WTC11 (cell line): Measurements from ENCODE around the gene AP2S1. TPM values are rescaled to one million over a fixed set of nuclear protein-coding genes. Genes with fewer than 3 reads are reported as not detected.

Experiments
- ATAC-seq: fragments of 200-7000 bp; cut with Tn5 transposase; 2 replicates; pipeline ENCODE4 v1.10.0; 2021; ENCODE audit warnings: mild to moderate bottlenecking, moderate library complexity
- CTCF ChIA-PET: fragments of 300-600 bp; sonication (Branson Sonifier 250); formaldehyde crosslinking; loops from one replicate; lab custom pipeline; 2021; ENCODE audit warnings: antibody characterized with exemption; lab: Charles Lee
- POLR2A ChIA-PET: fragments of 350-600 bp; sonication (Branson Sonifier 250); formaldehyde crosslinking; loops from one replicate; lab custom pipeline; 2021; ENCODE audit warnings: antibody characterized with exemption; lab: Charles Lee
- DNase-seq: peaks from one replicate; pipeline ENCODE4 v3.0.0; 2021; ENCODE audit warnings: low spot score
- H3K27ac Mint-ChIP-seq: 2 replicates; pipeline ENCODE4 v1.8.0; 2021; ENCODE audit warnings: mixed read lengths
- H3K27me3 Mint-ChIP-seq: 2 replicates; pipeline ENCODE4 v1.8.0; 2021; ENCODE audit warnings: low read depth, mild to moderate bottlenecking, moderate library complexity, mixed read lengths
- H3K36me3 Mint-ChIP-seq: 2 replicates; pipeline ENCODE4 v1.8.0; 2021; ENCODE audit warnings: mixed read lengths
- H3K4me1 Mint-ChIP-seq: 2 replicates; pipeline ENCODE4 v1.8.0; 2022; ENCODE audit warnings: mixed read lengths
- H3K4me3 Mint-ChIP-seq: 2 replicates; pipeline ENCODE4 v1.8.0; 2021; ENCODE audit warnings: mild to moderate bottlenecking, moderate library complexity, mixed read lengths
- H3K9me3 Mint-ChIP-seq: 2 replicates; pipeline ENCODE4 v1.8.0; 2021; ENCODE audit warnings: mixed read lengths
- CREM ChIP-seq: sonication (generic); formaldehyde crosslinking; IDR thresholded peaks from 2 replicates; pipeline ENCODE4 v1.8.1; 2022; ENCODE audit warnings: mild to moderate bottlenecking, missing genetic modification reagents, moderate library complexity
- ELF4 ChIP-seq: sonication (generic); formaldehyde crosslinking; IDR thresholded peaks from 2 replicates; pipeline ENCODE4 v1.8.1; 2022; ENCODE audit warnings: low read depth, mild to moderate bottlenecking, moderate library complexity, missing genetic modification reagents
- EMX1 ChIP-seq: fragments of 250-450 bp; sonication (Bioruptor Pico); IDR thresholded peaks from 2 replicates; pipeline ENCODE4 v1.8.0; 2021; ENCODE audit warnings: mild to moderate bottlenecking
- ESRRA ChIP-seq: sonication (generic); formaldehyde crosslinking; IDR thresholded peaks from 2 replicates; pipeline ENCODE4 v1.8.1; 2022; ENCODE audit warnings: mild to moderate bottlenecking, missing genetic modification reagents, borderline replicate concordance
- ETV6 ChIP-seq: sonication (generic); formaldehyde crosslinking; IDR thresholded peaks from 2 replicates; pipeline ENCODE4 v1.8.1; 2022; ENCODE audit warnings: mild to moderate bottlenecking, missing genetic modification reagents
- FOXJ3 ChIP-seq: sonication (generic); formaldehyde crosslinking; IDR thresholded peaks from 2 replicates; pipeline ENCODE4 v1.9.0; 2021; ENCODE audit warnings: missing genetic modification reagents, mild to moderate bottlenecking, borderline replicate concordance
- FOXP1 ChIP-seq: sonication (generic); formaldehyde crosslinking; IDR thresholded peaks from 2 replicates; pipeline ENCODE4 v1.8.0; 2022; ENCODE audit warnings: missing genetic modification reagents, mild to moderate bottlenecking, moderate library complexity, borderline replicate concordance
- GABPB1 ChIP-seq: sonication (generic); formaldehyde crosslinking; IDR thresholded peaks from 2 replicates; pipeline ENCODE4 v1.8.1; 2023; ENCODE audit warnings: mild to moderate bottlenecking, missing genetic modification reagents
- JAZF1 ChIP-seq: fragments of 250-450 bp; sonication (Bioruptor Pico); IDR thresholded peaks from 2 replicates; pipeline ENCODE4 v1.9.0; 2021; ENCODE audit warnings: moderate library complexity, mild to moderate bottlenecking, inconsistent platforms
- MXD4 ChIP-seq: fragments of 250-450 bp; sonication (Bioruptor Pico); IDR thresholded peaks from 2 replicates; pipeline ENCODE4 v1.8.0; 2021; ENCODE audit warnings: mild to moderate bottlenecking, moderate library complexity, borderline replicate concordance
- SMAD4 ChIP-seq: sonication (generic); formaldehyde crosslinking; IDR thresholded peaks from 2 replicates; pipeline ENCODE4 v1.8.0; 2022; ENCODE audit warnings: mild to moderate bottlenecking, missing genetic modification reagents
- TP53 ChIP-seq: sonication (generic); formaldehyde crosslinking; IDR thresholded peaks from 2 replicates; pipeline ENCODE4 v1.8.1; 2023; ENCODE audit warnings: mild to moderate bottlenecking, missing genetic modification reagents
- ZNF121 ChIP-seq: sonication (generic); formaldehyde crosslinking; IDR thresholded peaks from 2 replicates; pipeline ENCODE4 v1.8.0; 2023; ENCODE audit warnings: missing genetic modification reagents
- ZNF317 ChIP-seq: sonication (generic); formaldehyde crosslinking; IDR thresholded peaks from 2 replicates; pipeline ENCODE4 v1.8.1; 2023; ENCODE audit warnings: low read depth, mild to moderate bottlenecking, moderate library complexity, missing genetic modification reagents, borderline replicate concordance
- ZNF423 ChIP-seq: fragments of 250-450 bp; sonication (Bioruptor Pico); IDR thresholded peaks from 2 replicates; pipeline ENCODE4 v2.1.2; 2022; ENCODE audit warnings: mild to moderate bottlenecking, moderate library complexity
- ZNF671 ChIP-seq: fragments of 250-450 bp; sonication (Bioruptor Pico); IDR thresholded peaks from 2 replicates; pipeline ENCODE4 v1.8.0; 2021; ENCODE audit warnings: mild to moderate bottlenecking
- total RNA-seq: library from RNA; stranded (reverse); gene quantifications from 3 replicates; pipeline ENCODE4 v1.2.3, GENCODE V29; 2021
- TF ChIP-seq, protein P1 (sequence below): fragments of 250-450 bp; sonication (Bioruptor Pico); conservative IDR thresholded peaks from 2 replicates; pipeline ENCODE4 v1.9.0; 2021; ENCODE audit warnings: mild to moderate bottlenecking
- TF ChIP-seq, protein P2 (sequence below): sonication (generic); formaldehyde crosslinking; IDR thresholded peaks from 2 replicates; pipeline ENCODE4 v1.8.1; 2023; ENCODE audit warnings: mild to moderate bottlenecking, missing genetic modification reagents
- TF ChIP-seq, protein P3 (sequence below): fragments of 250-450 bp; sonication (Bioruptor Pico); IDR thresholded peaks from 2 replicates; pipeline ENCODE4 v1.9.0; 2021; ENCODE audit warnings: mild to moderate bottlenecking, borderline replicate concordance
- TF ChIP-seq, protein P4 (sequence below): sonication (generic); formaldehyde crosslinking; IDR thresholded peaks from 2 replicates; pipeline ENCODE4 v1.8.1; 2023; ENCODE audit warnings: mild to moderate bottlenecking, moderate library complexity, missing genetic modification reagents

Gene AP2S1
- total RNA-seq, 1 experiment from 2014 or later = 249 TPM

DNA sequence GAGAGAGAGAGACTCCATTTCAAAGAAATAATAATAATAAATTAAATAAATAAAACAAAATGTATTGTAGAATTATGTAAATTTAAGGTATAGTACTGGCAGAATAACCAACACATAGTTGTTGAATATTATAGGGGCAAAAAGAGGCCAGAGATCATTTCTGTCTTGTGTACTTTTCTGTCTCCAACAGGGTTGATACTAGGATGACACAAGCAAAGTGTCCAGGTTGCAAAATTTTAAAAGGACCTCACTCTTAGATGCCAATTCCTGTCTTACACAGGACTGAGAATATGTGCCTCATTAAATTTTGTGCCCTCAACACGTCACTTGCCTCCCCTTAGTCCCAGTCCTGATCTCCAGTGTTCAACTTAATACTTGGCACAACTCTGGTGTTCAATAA, 2.2 kb upstream of the AP2S1 start:
- CTCF ChIA-PET = interaction anchor here (0.6 to 4.3 kb wide), 2 partner anchors 13 to 138 kb away, joined by 4 to 27 read pairs; no protein-coding TSS in a partner anchor

DNA sequence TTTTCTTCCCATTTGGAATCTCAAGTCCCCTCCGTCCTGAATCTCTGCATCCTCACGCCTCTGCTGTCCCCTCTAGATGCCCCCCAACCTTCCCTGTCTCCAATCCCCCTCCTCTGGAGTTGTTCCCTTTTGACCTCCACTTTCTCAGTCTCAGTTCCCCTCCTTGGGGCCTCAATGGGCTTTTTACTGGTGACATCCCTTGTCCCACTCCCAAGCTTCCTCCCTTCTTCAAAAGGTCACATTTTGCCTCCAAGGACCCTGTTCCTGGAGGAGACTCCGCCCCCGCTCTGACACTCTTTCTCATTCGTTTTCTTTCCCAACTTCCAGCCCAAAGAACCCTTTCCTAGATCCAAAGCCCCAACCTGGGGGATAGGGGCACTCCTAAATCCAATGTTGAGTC, 1.0 kb downstream of the AP2S1 start:
- peaks cover 14% of the 10 kb centered on the region for H3K36me3 Mint-ChIP-seq
- no peak for DNase-seq
- H3K9me3 Mint-ChIP-seq = 0 out of 2 replicates have a peak, but pooled peaks cover 3% of the 10 kb centered on the region
- ChIA-PET CTCF (interaction anchor here (1.0 kb wide), 2 partner anchors 9 to 20 kb away, joined by 6 to 8 read pairs; no protein-coding TSS in a partner anchor), POLR2A (interaction anchor here (1.4 kb wide), 2 partner anchors 14 to 61 kb away, joined by 4 to 5 read pairs; partner anchors contain the start of gene SLC1A5)
- H3K4me3 Mint-ChIP-seq = peak overlapping the region; percentile 95
- TF ChIP-seq JAZF1 (CRISPR knock-in tag) = no peak
- TF ChIP-seq, all 79 proteins: peak for 0
- Mint-ChIP-seq H3K27me3 (peaks cover 6% of the 10 kb centered on the region), H3K4me1 (peaks cover 12% of the 10 kb centered on the region), H3K27ac (peak overlapping the region; percentile 99)
- ATAC-seq = no peak

More for the DNA sequence above, 2.2 kb upstream of the AP2S1 start:
- POLR2A ChIA-PET = no interaction called here
- H3K36me3 Mint-ChIP-seq = peaks cover 1% of the 10 kb centered on the region; the same call in 1 of the 2 replicates
- DNase-seq = no peak
- H3K27ac Mint-ChIP-seq = no peak overlapping the region
- H3K4me1 Mint-ChIP-seq = peaks cover 21% of the 10 kb centered on the region
- peaks cover 18% of the 10 kb centered on the region for H3K27me3 Mint-ChIP-seq
- 0 out of 2 replicates have a peak, but pooled peaks cover 3% of the 10 kb centered on the region for H3K9me3 Mint-ChIP-seq
- H3K4me3 Mint-ChIP-seq = no peak overlapping the region
- ATAC-seq = no peak
- TF ChIP-seq FOXJ3 (CRISPR knock-in tag) (no peak), EMX1 (CRISPR knock-in tag) (no peak), ESRRA (CRISPR knock-in tag) (no peak), CREM (CRISPR knock-in tag) (no peak), ZNF121 (CRISPR knock-in tag) (no peak), TP53 (CRISPR knock-in tag) (no peak), ZNF317 (CRISPR knock-in tag) (no peak), ZNF423 (CRISPR knock-in tag) (no peak), FOXP1 (no peak)
- TF ChIP-seq, protein P1, sequence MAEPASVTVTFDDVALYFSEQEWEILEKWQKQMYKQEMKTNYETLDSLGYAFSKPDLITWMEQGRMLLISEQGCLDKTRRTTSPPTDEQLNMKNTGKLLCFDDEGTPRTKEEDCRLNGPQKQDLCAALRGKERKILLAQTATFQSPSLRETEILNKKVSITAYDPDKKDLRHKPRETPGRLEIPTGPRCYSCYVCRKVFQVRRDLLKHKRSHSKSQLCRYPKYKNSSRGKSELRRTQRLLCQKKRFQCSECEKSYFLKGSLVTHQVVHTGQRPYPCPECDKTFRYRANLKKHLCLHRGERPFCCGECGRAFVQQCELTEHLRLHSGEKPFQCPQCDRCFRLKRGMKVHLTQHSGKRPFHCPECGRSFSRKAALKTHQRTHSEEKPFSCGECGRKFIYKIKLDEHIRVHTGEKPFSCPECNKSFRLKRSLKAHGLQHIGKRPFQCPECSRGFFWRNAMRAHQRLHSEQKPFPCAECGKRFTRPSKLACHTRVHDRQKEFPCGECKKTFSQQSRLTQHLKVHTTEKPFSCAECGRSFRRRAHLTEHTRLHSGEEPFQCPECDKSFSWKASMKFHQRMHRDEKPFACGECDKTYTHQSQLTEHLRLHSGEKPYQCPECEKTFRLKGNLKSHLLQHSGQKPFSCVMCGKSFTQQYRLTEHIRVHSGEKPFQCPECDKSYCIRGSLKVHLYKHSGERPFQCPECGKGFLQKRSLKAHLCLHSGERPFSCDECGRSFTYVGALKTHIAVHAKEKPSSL (CRISPR knock-in tag) = no peak
- TF ChIP-seq, protein P2, sequence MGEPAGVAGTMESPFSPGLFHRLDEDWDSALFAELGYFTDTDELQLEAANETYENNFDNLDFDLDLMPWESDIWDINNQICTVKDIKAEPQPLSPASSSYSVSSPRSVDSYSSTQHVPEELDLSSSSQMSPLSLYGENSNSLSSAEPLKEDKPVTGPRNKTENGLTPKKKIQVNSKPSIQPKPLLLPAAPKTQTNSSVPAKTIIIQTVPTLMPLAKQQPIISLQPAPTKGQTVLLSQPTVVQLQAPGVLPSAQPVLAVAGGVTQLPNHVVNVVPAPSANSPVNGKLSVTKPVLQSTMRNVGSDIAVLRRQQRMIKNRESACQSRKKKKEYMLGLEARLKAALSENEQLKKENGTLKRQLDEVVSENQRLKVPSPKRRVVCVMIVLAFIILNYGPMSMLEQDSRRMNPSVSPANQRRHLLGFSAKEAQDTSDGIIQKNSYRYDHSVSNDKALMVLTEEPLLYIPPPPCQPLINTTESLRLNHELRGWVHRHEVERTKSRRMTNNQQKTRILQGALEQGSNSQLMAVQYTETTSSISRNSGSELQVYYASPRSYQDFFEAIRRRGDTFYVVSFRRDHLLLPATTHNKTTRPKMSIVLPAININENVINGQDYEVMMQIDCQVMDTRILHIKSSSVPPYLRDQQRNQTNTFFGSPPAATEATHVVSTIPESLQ (CRISPR knock-in tag) = no peak
- TF ChIP-seq, all 79 proteins: peak for 0

DNA sequence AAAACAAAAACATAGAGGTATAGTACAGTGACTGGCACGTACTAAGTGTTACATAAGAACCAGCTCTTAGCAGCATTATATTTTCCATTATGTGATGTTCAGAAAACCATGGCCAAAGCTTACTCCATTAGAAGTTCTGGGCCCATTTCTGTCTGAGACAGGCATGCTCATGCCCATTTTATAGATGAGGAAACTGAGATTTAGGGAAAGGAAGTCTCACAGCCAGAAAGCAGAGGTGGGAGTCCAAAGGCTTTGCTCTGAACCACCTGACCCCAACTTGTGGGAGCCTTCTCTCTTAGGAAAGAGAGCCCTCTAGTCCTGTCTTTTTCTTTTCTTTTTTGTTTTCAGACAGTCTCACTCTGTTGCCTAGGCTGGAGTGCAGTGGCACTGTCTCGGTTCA, 2.3 kb downstream of the AP2S1 start:
- ATAC-seq (no peak), DNase-seq (no peak)
- Mint-ChIP-seq H3K4me3 (no peak overlapping the region), H3K27me3 (no peaks in the 10 kb centered on the region), H3K27ac (no peak overlapping the region), H3K9me3 (no peaks in the 10 kb centered on the region), H3K4me1 (peaks cover 12% of the 10 kb centered on the region), H3K36me3 (peaks cover 19% of the 10 kb centered on the region)
- ChIA-PET POLR2A (no interaction called here), CTCF (no interaction called here)
- TF ChIP-seq SMAD4 = no peak

DNA sequence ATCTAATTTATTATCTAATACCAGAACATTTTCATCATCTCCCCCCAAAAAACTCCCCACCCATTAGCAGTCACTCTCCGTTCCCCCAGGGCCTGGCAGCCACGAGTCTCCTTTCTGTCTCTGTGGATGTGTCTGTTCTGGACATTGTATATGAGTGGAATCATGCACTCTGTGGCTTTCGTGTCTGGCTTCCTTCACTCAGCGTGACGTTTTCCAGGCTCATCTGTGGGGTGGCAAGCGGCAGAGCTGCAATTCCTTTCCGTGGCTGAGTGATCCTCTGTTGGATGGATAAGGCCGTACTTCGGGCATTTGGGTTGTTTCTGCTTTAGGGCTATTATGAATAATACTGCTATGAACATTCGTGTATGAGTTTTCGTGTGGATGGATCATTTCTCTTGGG, 3.1 kb downstream of the AP2S1 start:
- Mint-ChIP-seq H3K4me1 (peaks cover 12% of the 10 kb centered on the region), H3K9me3 (no peaks in the 10 kb centered on the region), H3K4me3 (no peak overlapping the region), H3K27me3 (no peaks in the 10 kb centered on the region), H3K27ac (peak overlapping the region; percentile 71), H3K36me3 (peaks cover 28% of the 10 kb centered on the region)
- ATAC-seq = no peak
- DNase-seq = no peak
- ChIA-PET CTCF (no interaction called here), POLR2A (no interaction called here)
- TF ChIP-seq, protein P3, sequence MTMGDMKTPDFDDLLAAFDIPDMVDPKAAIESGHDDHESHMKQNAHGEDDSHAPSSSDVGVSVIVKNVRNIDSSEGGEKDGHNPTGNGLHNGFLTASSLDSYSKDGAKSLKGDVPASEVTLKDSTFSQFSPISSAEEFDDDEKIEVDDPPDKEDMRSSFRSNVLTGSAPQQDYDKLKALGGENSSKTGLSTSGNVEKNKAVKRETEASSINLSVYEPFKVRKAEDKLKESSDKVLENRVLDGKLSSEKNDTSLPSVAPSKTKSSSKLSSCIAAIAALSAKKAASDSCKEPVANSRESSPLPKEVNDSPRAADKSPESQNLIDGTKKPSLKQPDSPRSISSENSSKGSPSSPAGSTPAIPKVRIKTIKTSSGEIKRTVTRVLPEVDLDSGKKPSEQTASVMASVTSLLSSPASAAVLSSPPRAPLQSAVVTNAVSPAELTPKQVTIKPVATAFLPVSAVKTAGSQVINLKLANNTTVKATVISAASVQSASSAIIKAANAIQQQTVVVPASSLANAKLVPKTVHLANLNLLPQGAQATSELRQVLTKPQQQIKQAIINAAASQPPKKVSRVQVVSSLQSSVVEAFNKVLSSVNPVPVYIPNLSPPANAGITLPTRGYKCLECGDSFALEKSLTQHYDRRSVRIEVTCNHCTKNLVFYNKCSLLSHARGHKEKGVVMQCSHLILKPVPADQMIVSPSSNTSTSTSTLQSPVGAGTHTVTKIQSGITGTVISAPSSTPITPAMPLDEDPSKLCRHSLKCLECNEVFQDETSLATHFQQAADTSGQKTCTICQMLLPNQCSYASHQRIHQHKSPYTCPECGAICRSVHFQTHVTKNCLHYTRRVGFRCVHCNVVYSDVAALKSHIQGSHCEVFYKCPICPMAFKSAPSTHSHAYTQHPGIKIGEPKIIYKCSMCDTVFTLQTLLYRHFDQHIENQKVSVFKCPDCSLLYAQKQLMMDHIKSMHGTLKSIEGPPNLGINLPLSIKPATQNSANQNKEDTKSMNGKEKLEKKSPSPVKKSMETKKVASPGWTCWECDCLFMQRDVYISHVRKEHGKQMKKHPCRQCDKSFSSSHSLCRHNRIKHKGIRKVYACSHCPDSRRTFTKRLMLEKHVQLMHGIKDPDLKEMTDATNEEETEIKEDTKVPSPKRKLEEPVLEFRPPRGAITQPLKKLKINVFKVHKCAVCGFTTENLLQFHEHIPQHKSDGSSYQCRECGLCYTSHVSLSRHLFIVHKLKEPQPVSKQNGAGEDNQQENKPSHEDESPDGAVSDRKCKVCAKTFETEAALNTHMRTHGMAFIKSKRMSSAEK (CRISPR knock-in tag) = no peak
- TF ChIP-seq, protein P4, sequence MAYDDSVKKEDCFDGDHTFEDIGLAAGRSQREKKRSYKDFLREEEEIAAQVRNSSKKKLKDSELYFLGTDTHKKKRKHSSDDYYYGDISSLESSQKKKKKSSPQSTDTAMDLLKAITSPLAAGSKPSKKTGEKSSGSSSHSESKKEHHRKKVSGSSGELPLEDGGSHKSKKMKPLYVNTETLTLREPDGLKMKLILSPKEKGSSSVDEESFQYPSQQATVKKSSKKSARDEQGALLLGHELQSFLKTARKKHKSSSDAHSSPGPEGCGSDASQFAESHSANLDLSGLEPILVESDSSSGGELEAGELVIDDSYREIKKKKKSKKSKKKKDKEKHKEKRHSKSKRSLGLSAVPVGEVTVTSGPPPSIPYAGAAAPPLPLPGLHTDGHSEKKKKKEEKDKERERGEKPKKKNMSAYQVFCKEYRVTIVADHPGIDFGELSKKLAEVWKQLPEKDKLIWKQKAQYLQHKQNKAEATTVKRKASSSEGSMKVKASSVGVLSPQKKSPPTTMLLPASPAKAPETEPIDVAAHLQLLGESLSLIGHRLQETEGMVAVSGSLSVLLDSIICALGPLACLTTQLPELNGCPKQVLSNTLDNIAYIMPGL = no peak
- no peak for TF ChIP-seq FOXP1
- no peak for TF ChIP-seq ESRRA (CRISPR knock-in tag)
- TF ChIP-seq GABPB1 (CRISPR knock-in tag) = no peak
- no peak for TF ChIP-seq ZNF671
- no peak for TF ChIP-seq ETV6 (CRISPR knock-in tag)
- no peak for TF ChIP-seq ELF4 (CRISPR knock-in tag)
- TF ChIP-seq MXD4 (CRISPR knock-in tag) = no peak
